HepG2 (cell line): ENCODE measurements around the gene PNPLA2. TPM values are rescaled to one million over a fixed set of nuclear protein-coding genes. Genes with fewer than 3 reads are reported as not detected.

ENCODE experiments used
- ARHGAP35 ChIP-seq: sonication (generic); formaldehyde crosslinking; IDR thresholded peaks from 2 replicates; pipeline ENCODE4 v1.9.0; 2022; ENCODE audit warnings: mild to moderate bottlenecking, inconsistent platforms, moderate library complexity, missing genetic modification reagents, borderline replicate concordance
- ATF7 ChIP-seq, 2 experiments: fragments of 450-650 bp in 1 of 2; sonication (generic) in 1 of 2; formaldehyde crosslinking in 1 of 2; IDR thresholded peaks; 2 replicates each; pipeline versions ENCODE4 v1.4.0 to v1.6.1; 2016 to 2020; ENCODE audit warnings: antibody characterized with exemption in 1 of 2, mild to moderate bottlenecking in 1 of 2, missing genetic modification reagents in 1 of 2
- CHCHD3 ChIP-seq: sonication (generic); formaldehyde crosslinking; IDR thresholded peaks from 2 replicates; pipeline ENCODE4 v1.8.0; 2022; ENCODE audit warnings: mild to moderate bottlenecking, missing genetic modification reagents, moderate library complexity
- ELF3 ChIP-seq: IDR thresholded peaks from 2 replicates; pipeline ENCODE4 v1.6.1; 2016; ENCODE audit warnings: missing genetic modification reagents, missing compliant biosample characterization
- HNRNPH1 ChIP-seq: fragments of 200-400 bp; formaldehyde crosslinking; optimal IDR thresholded peaks from 2 replicates; pipeline ENCODE3; 2017; ENCODE audit warnings: mild to moderate bottlenecking, low read depth, low read length
- NR1H2 ChIP-seq: sonication (generic); formaldehyde crosslinking; IDR thresholded peaks from 2 replicates; pipeline ENCODE4 v1.8.1; 2022; ENCODE audit warnings: low read depth, missing genetic modification reagents, borderline replicate concordance
- PHB2 ChIP-seq: fragments of 450-650 bp; IDR thresholded peaks from 2 replicates; pipeline ENCODE4 v1.6.1; 2018; ENCODE audit not compliant: partially characterized antibody
- SKI ChIP-seq: fragments of 450-650 bp; IDR thresholded peaks from one replicate; pipeline ENCODE4 v1.6.1; 2018; ENCODE audit warnings: mild to moderate bottlenecking; ENCODE audit not compliant: partially characterized antibody
- TAF15 ChIP-seq: fragments of 200-400 bp; formaldehyde crosslinking; IDR thresholded peaks from one replicate; pipeline ENCODE4 v1.6.1; 2018; ENCODE audit warnings: mild to moderate bottlenecking, low read depth, low read length; ENCODE audit not compliant: poor library complexity, severe bottlenecking
- ZNF737 ChIP-seq: sonication (generic); formaldehyde crosslinking; IDR thresholded peaks from 2 replicates; pipeline ENCODE4 v1.5.0; 2020; ENCODE audit warnings: missing genetic modification reagents, mild to moderate bottlenecking, borderline replicate concordance
- ZNF878 ChIP-seq: sonication (generic); formaldehyde crosslinking; IDR thresholded peaks from 2 replicates; pipeline ENCODE4 v1.8.1; 2023; ENCODE audit warnings: mild to moderate bottlenecking, missing genetic modification reagents, moderate library complexity
- polyA plus RNA-seq, 8 experiments: library from polyadenylated mRNA; depleted of rRNA in 3 of 8; stranded (reverse) in 7 of 8; unstranded in 1 of 8; fragments of >200 nt; fragmentation: Illumina TruSeq in 4 of 8; extraction: Trizol in 4 of 8; gene quantifications; 2 replicates each; pipeline versions ENCODE4 v1.2.1 to v1.2.3, GENCODE V29; 2011 to 2016; ENCODE audit warnings: low read depth in 4 of 8, missing spikeins in 1 of 8, mixed read lengths in 1 of 8; ENCODE audit not compliant: insufficient read depth in 1 of 8
- total RNA-seq, 5 experiments: library from RNA; depleted of rRNA; stranded (reverse); fragments of >200 nt; fragmentation: Illumina TruSeq; extraction: Trizol; gene quantifications; 2 replicates each; pipeline ENCODE4 v1.2.3, GENCODE V29; 2016; ENCODE audit warnings: low read depth in 1 of 5
- TF ChIP-seq, protein P1 (sequence below): sonication (generic); formaldehyde crosslinking; IDR thresholded peaks from 2 replicates; pipeline ENCODE4 v1.5.0; 2020; ENCODE audit warnings: mild to moderate bottlenecking, missing genetic modification reagents

PNPLA2 gene
- total and polyA plus RNA-seq, 2 of the 13 experiments (the other 11 are each of a cell fraction or from before 2014, with no cell fraction given), result 10.5 to 43.2 TPM

DNA sequence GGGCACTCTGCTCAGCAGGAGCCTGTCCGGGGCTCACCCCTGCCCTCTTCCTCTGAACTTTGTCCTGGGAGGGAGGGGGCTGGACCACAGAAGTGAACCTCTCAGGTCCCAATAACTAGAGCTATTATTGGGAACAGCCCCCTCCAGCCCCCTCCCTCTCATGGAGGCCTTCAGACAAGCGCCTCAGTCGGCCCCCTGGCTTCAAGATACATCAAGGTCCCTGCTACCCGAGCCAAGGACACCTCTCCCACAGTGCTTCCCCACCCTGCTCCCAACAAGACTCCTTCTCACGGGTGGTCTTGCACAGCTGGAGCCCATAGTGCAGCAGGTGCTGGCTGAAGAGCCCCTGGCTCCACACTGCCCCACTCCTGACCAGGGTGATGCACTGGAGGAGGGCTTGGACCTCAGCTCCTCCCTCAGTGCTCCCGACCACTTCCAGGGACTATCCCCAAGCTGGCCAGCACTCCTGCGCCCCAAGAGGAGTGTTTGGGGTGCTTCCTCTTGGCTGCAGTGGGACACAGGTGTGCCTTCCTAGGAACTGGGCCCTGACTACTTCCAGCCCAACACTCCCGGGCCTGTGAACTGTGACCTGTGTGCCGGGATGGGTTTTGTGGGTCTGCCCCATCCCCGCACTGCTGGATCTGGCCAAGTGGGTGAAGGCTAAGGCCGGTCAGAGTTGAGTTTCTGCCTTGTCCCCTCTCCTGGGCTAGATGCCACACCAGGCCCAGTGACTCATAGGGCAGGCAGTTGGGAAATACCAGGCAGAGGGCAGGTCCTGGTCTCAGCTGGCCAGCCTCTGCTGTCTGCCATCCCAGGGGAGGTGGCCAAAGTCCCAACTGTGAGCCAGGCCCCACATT is 2.2 kb downstream of the PNPLA2 start (continued):
- TF ChIP-seq NR1H2, result no peak
- TF ChIP-seq, protein P1, sequence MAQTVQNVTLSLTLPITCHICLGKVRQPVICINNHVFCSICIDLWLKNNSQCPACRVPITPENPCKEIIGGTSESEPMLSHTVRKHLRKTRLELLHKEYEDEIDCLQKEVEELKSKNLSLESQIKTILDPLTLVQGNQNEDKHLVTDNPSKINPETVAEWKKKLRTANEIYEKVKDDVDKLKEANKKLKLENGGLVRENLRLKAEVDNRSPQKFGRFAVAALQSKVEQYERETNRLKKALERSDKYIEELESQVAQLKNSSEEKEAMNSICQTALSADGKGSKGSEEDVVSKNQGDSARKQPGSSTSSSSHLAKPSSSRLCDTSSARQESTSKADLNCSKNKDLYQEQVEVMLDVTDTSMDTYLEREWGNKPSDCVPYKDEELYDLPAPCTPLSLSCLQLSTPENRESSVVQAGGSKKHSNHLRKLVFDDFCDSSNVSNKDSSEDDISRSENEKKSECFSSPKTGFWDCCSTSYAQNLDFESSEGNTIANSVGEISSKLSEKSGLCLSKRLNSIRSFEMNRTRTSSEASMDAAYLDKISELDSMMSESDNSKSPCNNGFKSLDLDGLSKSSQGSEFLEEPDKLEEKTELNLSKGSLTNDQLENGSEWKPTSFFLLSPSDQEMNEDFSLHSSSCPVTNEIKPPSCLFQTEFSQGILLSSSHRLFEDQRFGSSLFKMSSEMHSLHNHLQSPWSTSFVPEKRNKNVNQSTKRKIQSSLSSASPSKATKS (CRISPR knock-in tag), result no peak
- TF ChIP-seq ZNF737, result no peak
- TF ChIP-seq SKI, result peak; percentile 49
- TF ChIP-seq CHCHD3, result no peak
- TF ChIP-seq PHB2, result no peak
- TF ChIP-seq ZNF878 (CRISPR knock-in tag), result no peak
- no peak for TF ChIP-seq ATF7 (IDR thresholded peaks at IDR 0.05)
- TF ChIP-seq ATF7 (CRISPR knock-in tag; IDR thresholded peaks at IDR 0.05), result no peak
- TF ChIP-seq HNRNPH1, result no peak
- TF ChIP-seq TAF15, result no peak
- TF ChIP-seq ELF3, result no peak
- no peak for TF ChIP-seq ARHGAP35 (CRISPR knock-in tag)
